Activated CD8-positive, alpha-beta memory T cell treated with anti-CD3 and anti-CD28 coated beads, Interleukin-2, amount 50 U/mL, for 24 hours (primary cell): ENCODE data around the gene RNPEPL1.

ENCODE experiments used
- DNase-seq: peaks from one replicate; pipeline ENCODE4 v3.0.0-alpha.2; 2020; ENCODE audit errors: extremely low read depth

RNPEPL1 gene

GRCh38 chr2:240564561-240565332, 3.5 kb upstream of the RNPEPL1 start:
- no peak for DNase-seq

- peak; percentile 85 for DNase-seq
Observed at GRCh38 chr2:240565333-240566202, 2.7 kb upstream of the RNPEPL1 start.

- peak; percentile 77 for DNase-seq
Observed at GRCh38 chr2:240566203-240567136, 1.8 kb upstream of the RNPEPL1 start.

GRCh38 chr2:240567137-240567871, 980 bp upstream of the RNPEPL1 start:
- no peak for DNase-seq

DNA sequence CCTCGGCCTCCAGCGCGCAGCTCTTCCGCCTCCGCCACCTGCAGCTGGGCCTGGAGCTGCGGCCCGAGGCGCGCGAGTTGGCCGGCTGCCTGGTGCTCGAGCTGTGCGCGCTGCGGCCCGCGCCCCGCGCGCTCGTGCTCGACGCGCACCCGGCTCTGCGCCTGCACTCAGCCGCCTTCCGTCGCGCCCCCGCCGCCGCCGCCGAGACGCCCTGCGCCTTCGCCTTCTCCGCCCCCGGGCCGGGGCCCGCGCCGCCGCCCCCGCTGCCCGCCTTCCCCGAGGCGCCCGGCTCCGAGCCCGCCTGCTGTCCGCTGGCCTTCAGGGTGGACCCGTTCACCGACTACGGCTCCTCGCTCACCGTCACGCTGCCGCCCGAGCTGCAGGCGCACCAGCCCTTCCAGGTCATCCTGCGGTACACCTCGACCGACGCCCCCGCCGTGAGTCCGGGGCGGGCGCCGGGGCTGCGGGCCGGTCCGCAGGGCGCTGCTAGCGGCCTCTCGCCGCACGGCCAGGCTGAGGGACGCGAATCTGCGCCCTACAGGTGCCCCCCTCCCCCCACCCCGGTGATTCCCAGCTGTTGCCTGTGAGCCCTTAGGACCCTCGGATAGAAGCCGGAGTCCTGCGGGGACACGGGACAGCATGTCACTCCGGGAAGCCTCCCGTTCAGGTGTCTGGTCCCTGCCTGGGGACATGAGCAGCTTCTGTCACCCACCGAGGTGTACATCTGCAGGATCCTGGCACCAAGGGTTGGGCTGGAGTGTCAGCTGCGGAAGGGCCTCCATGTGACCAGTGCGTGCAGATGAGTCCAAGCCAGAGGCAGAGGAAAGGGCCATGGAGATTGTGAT, 616 bp downstream of the RNPEPL1 start:
- DNase-seq: no peak

DNA sequence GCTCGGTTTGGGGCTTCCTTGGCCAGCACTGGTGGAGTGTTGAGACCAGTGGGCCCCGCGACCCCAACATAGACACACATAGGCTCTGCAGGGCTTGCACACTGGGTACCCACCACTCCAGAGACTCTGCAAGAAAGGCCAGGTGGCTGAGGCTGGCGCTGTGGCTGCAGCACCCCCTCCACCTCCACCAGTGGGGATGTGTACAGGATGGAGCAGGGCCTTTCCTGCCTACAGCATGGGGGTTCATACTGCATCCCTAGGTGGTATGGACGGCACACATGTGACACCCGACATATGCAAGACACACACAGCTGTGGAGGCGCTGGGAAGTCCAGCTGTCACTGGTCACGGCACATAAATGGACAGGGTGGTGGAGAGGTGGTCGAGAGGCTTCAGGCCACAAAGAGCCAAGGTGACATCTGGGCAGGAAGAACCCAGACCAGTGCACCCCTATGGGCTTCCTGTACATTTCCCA, 1.3 kb downstream of the RNPEPL1 start:
- DNase-seq: no peak

- DNase-seq: no peak
Observed at GRCh38 chr2:240569998-240570530, 1.8 kb downstream of the RNPEPL1 start.

DNA sequence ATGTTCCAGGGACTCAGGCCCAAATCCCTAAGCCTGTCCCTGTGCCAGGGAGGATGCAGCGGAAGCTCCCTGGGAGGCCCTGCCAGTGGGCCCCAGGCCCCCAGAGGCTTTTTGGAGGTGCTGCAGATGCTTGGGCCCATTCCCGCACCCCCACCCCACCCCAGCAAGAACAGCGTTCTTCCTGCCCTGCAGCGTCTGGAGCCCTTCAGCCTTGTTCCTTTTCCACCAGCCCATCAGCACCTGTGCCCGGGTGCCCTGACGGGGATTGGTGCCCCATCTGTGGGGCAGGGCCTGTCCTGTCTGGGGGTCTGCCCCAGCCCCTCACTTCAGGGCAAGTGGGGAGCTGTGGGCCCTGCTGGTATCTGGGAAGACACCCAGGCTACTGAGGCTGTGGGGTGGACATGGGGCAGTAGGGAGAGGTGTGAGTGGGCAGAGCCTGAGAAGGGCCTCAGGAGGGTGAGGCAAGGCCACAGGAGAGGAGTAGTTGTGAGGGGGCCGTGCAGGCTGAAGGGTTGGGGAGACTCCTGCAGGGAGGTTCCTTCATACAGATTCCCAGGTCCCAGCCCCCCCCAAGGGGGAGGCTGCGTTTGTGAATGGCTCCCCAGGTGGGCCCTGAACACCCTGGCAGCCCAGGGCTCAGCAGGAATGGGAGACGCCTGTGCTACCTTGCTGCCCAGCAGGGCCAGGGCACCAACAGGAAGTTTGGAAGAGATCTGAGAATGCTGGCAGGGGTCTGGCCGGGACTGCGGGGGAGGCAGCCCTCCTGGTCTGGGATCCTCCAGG, 2.4 kb downstream of the RNPEPL1 start:
- DNase-seq: no peak

DNA sequence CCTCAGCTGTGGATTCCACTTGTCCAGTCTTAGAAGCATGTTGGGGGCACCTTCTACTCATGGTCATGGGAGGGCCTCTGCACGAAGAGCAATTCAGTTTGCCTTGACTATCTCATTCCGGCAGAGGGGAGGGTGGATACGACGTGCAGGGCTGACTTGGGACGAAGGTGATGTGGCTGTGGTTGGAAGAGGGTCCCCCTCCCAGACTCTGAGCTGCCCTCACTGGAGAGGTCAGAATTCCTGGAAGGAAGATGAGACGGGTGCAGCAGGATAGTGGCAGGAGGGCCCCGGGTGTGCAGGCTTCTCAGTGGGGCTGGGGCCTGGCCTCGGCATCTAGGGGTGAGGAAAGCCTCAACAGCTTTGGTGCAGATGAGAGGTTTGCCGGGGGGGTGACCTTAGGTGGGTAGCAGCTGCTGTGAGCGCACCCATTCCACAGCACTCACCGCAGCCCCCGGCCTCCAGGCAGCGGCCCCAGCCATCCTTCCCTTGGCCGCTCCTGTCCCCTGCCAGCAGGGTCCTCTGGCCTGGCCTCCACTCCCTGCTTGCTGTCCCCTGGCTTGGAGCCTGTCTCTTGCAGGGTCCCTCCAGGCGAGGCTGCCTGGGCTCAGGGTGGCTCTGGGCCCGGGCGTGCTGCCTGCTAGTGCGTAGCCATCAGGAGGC, 3.2 kb downstream of the RNPEPL1 start:
- no peak for DNase-seq

GRCh38 chr2:240572141-240573031, 4.1 kb downstream of the RNPEPL1 start:
- DNase-seq: no peak

- DNase-seq: no peak
Observed at GRCh38 chr2:240573071-240573515, 4.8 kb downstream of the RNPEPL1 start.

DNA sequence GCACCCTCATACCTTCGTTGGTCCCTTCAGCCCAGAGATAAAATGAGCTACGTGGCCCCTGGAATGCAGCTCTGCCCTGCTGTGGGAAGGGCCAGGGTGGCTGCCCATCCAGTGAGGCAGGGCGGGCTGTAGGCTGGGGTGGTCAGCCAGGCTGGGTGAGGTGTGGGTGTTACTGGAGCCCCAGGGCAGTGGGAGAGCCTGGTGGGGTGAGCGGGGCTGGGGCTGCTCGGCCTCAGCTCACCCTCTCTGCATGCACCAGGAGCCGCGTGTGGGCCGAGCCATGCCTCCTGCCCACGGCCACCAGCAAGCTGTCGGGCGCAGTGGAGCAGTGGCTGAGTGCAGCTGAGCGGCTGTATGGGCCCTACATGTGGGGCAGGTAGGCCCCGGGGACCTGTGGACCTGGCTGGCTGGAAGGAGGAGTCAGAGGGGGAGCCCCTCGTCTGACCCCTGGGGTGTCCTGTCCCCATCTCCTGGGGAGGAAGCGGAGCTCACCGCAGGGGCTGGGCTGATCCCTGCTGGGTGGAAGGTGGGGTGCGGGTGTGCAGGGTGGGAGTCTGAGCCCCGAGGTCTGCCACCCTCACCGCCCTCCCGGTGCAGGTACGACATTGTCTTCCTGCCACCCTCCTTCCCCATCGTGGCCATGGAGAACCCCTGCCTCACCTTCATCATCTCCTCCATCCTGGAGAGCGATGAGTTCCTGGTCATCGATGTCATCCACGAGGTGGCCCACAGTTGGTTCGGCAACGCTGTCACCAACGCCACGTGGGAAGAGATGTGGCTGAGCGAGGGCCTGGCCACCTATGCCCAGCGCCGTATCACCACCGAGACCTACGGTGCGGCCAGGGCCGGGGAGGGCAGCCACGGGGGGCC, 5.5 kb downstream of the RNPEPL1 start:
- DNase-seq: no peak

GRCh38 chr2:240574386-240575100, 6.3 kb downstream of the RNPEPL1 start:
- no peak for DNase-seq

DNA sequence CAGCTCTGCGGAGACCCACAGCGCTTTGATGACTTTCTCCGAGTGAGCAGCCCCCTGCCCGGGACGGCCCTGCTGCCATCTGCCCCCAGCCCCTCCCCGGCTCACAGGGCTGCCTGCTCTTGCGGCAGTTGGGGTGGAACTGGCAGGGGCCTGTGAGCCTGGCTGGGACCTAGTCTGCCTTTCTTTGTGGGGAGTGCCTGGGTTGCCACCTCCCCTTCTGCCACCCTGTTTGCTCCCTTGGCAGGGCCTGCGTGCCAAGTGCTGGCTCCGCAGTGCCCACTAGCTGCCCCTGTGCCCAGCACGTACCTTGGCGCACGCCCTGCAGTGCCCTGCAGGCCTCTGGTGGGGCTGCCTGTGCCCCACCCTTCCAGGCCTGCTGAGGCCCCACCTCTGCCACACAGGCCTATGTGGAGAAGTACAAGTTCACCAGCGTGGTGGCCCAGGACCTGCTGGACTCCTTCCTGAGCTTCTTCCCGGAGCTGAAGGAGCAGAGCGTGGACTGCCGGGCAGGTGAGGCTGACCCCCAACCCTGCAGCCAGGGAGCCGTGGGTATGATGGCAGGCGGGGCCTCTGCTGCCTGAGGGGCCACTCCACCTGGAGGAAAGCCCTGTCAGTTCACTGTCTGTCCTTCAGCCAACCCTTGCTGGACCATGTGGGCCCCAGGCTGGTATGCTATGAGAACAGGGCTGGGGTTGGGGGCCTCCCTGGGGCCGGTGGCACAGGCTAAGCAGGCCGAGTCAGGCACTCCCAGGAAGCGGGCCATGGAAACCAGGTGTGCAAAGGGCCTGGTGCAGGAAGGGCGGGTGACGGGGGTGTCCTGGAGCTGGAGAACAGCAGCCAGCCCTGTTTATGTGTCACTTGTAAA, 7.0 kb downstream of the RNPEPL1 start:
- no peak for DNase-seq

DNA sequence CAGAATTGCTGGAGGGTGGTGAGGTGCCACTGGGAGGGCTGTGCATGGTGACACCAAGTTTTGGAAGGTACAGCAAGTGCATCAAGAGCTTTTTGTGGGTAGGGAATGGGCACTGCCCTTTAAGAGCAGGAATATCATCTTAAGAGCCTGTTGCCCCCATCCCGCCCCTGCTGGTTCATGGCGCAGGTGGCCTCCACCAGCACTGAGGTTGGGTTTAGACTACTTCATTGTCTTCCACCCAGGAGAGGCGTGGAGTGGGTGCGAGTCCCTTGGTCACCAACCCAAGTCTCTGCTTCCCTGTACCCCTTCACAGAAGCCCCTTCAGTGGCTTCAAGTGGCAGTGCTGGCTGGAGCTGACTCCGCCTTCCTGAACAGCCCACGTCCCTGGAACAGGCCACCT, 7.8 kb downstream of the RNPEPL1 start:
- no peak for DNase-seq
